Lower leg skin (tissue), 4 donors: Measurements from ENCODE around the gene LAMB4. TPM values are rescaled to one million over a fixed set of nuclear protein-coding genes. Genes with fewer than 3 reads are reported as not detected.

ENCODE experiments used
- DNase-seq, 2 donors: peaks; one replicate each; pipeline ENCODE4 v3.0.0-alpha.2; 2019; ENCODE audit warnings: low spot score in 2 of 2
- H3K4me3 ChIP-seq: fragments of 200-600 bp; sonication (generic); 2 replicates; pipeline ENCODE4 v1.5.1; 2017; ENCODE audit warnings: mild to moderate bottlenecking, low read depth; ENCODE audit not compliant: poor library complexity, severe bottlenecking
- CTCF ChIP-seq, 3 donors: fragments of 450-650 bp; IDR thresholded peaks; one replicate each; pipeline ENCODE4 v1.5.1; 2016; ENCODE audit warnings: antibody characterized with exemption in 3 of 3, mild to moderate bottlenecking in 3 of 3, moderate library complexity in 2 of 3
- POLR2A ChIP-seq, 2 donors: fragments of 450-650 bp; IDR thresholded peaks; one replicate each; pipeline ENCODE4 v1.6.1; 2016 to 2017; ENCODE audit warnings: antibody characterized with exemption in 2 of 2, mild to moderate bottlenecking in 1 of 2, moderate library complexity in 1 of 2
- WGBS, 2 donors: methylation state at CpG; one replicate each; pipeline ENCODE4 v1.1.5; 2018; 5-methylcytosine and 5-hydroxymethylcytosine counted together
- intact Hi-C: fragments of 100-400 bp; cut with DNase I; formaldehyde crosslinking; loops from one replicate; pipeline ENCODE4 v1.15.0; 2023; ENCODE audit warnings: low total_unique reads
- total RNA-seq, 4 donors: library from RNA; depleted of rRNA; stranded (reverse); fragments of >200 nt; gene quantifications; one replicate each; pipeline ENCODE4 v1.1.0, GENCODE V29; 2016

The LAMB4 gene
- total RNA-seq, 4 donors from 2014 or later: 125 to 306 (median 156) TPM

- TF ChIP-seq CTCF (IDR thresholded peaks at IDR 0.05) (no peak), POLR2A (IDR thresholded peaks at IDR 0.05) (no peak)
- DNase-seq: no peak
- H3K4me3 ChIP-seq: no peak overlapping the region
- intact Hi-C loops: no loop called here
- 81 to 82% methylated on average over 3 of the region's 3 CpGs for WGBS, 2 donors
These were observed 52.5 kb downstream of the LAMB4 start for GRCh38 chr7:108077709-108078108.

- H3K4me3 ChIP-seq: no peak overlapping the region
- TF ChIP-seq POLR2A (IDR thresholded peaks at IDR 0.05) (no peak), CTCF (IDR thresholded peaks at IDR 0.05) (no peak)
- no peak for DNase-seq
- intact Hi-C loops: no loop called here
These were observed 54.0 kb downstream of the LAMB4 start for GRCh38 chr7:108076156-108076555.

GRCh38 chr7:108073305-108074070, 56.7 kb downstream of the LAMB4 start:
- DNase-seq: no peak
- H3K4me3 ChIP-seq: no peak overlapping the region
- TF ChIP-seq POLR2A (IDR thresholded peaks at IDR 0.05) (no peak), CTCF (IDR thresholded peaks at IDR 0.05) (no peak)
- 75 to 80% methylated on average over 3 of the region's 3 CpGs for WGBS, 2 donors
- intact Hi-C loops: no loop called here

- intact Hi-C loops: no loop called here
- TF ChIP-seq CTCF (IDR thresholded peaks at IDR 0.05): no peak
- no peak for TF ChIP-seq POLR2A (IDR thresholded peaks at IDR 0.05)
- no peak for DNase-seq
- no peak overlapping the region for H3K4me3 ChIP-seq
- WGBS, 2 donors: 92 to 93% methylated on average over 2 of the region's 2 CpGs
These were observed 57.4 kb downstream of the LAMB4 start for GRCh38 chr7:108072739-108073138.

GRCh38 chr7:108072116-108072515, 58.0 kb downstream of the LAMB4 start:
- no peak overlapping the region for H3K4me3 ChIP-seq
- WGBS, 2 donors: 86% methylated on average over 2 of the region's 2 CpGs
- no peak for DNase-seq
- TF ChIP-seq CTCF (IDR thresholded peaks at IDR 0.05) (no peak), POLR2A (IDR thresholded peaks at IDR 0.05) (no peak)
- intact Hi-C loops: no loop called here

- no peak for DNase-seq
- TF ChIP-seq POLR2A (IDR thresholded peaks at IDR 0.05) (no peak), CTCF (IDR thresholded peaks at IDR 0.05) (no peak)
- no peak overlapping the region for H3K4me3 ChIP-seq
- WGBS, 2 donors: 76 to 81% methylated on average over 1 of the region's 1 CpG
- intact Hi-C loops: no loop called here
These were observed 58.6 kb downstream of the LAMB4 start for GRCh38 chr7:108071551-108071950.
